GM18498 (cell line): ENCODE measurements around the gene CD8B2.
"Not testable (repeated sequence)": the region's sequence is repeated elsewhere in the genome, so short reads cannot be mapped to it uniquely, and the experiment has no call there.

Experiments
- ATAC-seq: cut with Tn5 transposase; IDR thresholded peaks from one replicate; pipeline ENCODE4 v1.9.1; 2021; ENCODE audit warnings: mild to moderate bottlenecking, moderate library complexity; ENCODE audit not compliant: unreplicated experiment

The CD8B2 gene

DNA sequence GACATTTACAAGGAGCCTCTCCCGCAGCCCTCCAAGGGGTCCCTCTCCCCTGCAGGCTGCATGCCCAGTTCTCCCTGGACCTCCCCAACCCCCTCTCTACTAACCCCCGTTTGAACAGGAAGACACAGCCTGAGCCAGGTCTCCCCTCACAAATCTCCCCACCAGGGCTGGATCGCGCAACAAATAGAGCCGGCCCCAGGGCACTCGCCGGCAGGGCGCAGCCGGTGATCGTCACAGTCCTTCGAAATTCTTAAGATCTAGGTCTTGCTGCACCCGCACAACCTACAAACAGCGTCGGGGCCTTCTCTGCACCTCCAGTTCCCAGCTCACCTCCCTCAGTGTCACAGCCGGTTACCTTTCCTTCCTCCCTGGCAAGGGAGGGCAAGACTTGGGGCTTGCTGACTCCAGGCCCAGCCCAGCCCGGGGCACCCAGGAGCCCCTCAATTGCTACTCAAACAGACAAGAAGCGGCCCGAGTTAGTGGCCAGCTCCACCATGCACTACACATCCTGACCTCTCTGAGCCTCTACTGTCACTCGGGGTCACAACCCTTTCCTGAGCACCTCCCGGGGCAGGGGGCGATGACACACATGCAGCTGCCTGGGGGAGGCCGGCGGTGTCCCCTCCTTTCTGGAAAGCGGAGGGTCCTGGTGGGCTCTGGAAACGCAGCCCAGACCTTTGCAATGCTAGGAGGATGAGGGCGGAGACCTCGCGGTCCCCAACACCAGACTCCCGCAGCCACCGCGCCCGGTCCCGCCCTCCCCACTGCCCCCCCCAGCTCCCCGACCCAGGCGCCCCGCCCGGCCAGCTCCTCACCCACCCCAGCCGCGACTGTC, at the start of gene CD8B2:
Gene CD8B2, plus strand, starts transcription at position 814 of the 835 bp plus-strand sequence. CDS start 63 bp downstream, outside the sequence.
- ATAC-seq = not testable (repeated sequence)

DNA sequence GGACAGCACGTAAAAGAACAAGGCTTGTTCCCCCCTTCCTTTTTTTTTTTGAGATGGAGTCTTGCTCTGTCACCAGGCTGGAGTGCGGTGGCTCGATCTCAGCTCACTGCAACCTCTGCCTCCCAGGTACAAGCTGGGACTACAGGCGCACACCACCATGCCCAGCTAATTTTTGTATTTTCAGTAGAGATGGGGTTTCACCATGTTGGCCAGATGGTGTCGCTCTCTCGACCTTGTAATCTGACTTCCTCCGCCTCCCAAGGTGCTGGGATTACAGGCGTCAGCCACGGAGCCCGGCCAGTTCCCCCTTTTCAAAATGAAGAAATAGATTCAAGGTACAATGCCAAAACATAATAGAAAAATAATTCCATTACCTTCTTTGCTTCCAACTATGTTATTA, 25.3 kb upstream of the CD8B2 start:
- not testable (repeated sequence) for ATAC-seq

DNA sequence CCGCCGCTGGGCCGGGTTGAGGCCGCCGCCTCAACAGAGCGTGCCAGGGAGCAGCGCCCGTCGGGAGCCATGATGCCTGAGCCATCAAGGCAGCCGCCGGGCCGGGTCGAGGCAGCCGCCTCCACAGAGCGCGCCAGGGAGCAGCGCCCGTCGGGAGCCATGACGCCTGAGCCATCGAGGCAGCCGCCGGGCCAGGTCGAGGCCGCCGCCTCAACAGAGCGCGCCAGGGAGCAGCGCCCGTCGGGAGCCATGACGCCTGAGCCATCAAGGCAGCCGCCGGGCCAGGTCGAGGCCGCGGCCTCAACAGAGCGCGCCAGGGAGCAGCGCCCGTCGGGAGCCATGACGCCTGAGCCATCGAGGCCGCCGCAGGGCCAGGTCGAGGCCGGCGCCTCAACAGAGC, 19.6 kb upstream of the CD8B2 start:
- not testable (repeated sequence) for ATAC-seq

DNA sequence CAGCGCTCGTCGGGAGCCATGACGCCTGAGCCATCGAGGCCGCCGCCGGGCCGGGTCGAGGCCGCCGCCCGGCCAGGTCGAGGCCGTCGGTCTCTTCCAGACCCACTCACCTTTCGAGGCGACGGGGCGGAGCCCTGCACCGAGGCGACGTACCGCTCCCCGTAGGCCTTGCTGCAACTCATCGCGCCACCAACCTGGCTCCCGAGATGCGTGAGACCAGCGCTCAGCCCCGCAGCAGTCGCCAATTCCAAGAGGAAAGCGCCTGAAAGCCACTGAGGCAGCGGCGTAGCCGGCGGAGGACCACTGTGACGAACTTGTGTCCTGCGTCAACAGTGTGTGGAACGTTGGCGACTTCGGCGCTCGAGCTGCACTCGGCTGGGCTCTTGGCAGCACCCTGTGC, 19.1 kb upstream of the CD8B2 start, which contains the start of gene RGPD3:
Gene RGPD3, minus strand, starts transcription at position 307 of the 400 bp plus-strand sequence. Its CDS starts 125 bp downstream, at position 182.
- not testable (repeated sequence) for ATAC-seq

DNA sequence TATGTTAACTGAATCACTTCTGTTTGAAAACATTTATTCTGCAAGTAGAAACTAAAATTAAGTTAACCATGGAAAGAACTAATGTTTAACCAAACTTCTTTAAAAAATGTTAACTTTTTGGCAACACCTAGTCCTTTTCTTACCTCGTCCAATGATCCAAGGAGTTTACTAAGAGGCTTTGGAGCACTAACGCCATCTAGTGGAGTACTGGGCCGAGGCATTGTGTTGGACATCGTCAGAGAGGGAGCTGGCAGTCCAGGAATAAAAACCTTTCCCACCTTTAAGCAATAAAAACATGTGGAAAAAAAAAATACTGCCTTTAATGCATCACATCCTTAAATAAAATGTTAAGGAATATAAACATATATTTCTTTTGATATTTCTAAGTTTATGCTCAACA, 16.5 kb upstream of the CD8B2 start:
- peak; percentile 57 for ATAC-seq

DNA sequence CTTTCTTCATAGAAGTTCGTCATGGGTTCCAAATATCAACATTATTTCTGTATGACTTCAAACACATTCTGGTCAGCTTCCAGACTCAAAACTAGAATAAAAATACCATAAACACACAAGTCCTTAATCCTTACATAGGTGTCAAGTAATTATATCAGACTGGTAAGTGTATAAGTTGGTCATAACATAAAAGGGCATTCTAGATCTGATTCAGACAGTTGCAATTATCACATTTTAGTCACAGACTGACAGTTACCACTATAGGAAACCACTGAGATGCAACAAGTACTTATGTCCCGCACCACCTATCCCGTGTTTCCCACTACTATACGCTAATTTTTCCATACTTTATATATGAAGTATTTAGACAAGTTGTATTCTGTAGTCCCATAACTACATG, 9.5 kb upstream of the CD8B2 start:
- not testable (repeated sequence) for ATAC-seq

DNA sequence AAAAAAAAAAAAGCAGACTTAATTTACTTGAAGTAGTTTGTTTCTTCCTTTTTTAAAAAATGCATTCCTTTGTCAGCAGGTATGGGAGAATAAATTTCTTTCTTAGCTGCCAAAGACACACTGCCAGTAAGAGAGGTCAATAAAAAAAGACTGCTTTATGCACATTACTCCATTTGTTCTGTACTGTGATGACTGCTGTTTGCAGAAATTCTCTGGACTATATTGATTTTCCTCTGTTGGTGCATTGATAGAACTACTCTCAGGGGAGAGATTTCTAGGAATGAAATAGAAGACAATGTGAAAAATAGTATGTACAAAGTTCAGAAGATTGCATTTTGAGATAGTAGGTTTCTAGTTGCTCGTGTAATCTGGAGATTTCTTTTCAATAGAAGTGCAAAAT, 7.6 kb upstream of the CD8B2 start:
- not testable (repeated sequence) for ATAC-seq

DNA sequence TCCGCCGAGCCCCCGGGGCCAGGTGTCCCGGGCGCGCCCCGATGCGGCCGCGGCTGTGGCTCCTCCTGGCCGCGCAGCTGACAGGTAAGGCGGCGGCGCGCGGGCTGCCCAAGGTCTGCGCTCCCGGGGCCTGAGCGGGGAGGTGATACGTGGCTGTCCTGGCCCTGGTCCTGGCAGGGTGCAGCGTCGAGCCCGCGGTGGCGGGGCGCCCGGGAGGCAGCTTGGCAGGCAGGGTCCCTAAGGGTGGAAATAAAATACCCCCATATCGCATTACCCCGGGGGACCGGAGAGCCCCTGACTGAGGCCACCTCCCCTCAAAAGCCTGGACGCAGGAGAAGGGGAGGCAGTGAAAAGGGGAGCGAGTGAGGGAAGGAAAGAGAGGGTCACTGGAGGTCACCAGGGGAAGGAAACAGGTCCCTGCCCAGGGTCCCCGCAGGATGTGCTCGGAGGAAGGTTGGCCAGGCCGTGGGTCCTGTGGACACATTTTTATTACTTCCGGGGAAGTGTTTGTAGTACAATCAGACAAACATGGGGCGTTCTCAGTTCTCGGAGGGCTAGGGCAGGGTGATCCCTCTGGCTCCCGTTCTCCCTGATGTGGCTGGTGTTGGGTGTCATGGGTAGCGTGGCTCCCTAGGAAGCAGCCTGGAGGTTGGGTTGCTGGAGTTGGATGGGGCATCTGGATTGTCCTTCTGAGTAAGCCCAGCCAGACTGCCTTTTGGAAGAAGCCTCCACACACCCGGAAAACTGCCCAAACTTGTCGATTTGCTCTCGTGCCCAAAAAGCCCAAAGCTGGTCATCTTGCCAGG, 425 bp downstream of the CD8B2 start:
- not testable (repeated sequence) for ATAC-seq

DNA sequence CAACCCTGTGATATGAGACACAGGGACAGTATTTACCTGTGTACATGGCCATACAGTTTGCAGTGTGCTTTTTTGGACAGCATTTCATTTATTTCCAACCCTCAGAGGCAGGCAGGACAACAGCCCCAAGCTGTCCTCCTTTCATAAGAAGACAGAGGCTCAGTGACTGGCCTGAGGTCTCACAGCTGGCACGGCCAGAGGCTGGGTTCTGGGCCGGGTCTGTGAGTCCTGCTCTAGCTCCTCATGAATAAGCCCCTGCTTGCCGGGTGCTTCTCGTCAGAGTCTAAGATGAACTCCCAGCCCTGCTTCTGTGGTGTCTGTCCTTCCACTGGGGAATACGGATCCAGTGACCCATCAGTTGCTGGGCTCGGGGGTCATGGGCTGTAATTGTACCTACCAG, 2.5 kb downstream of the CD8B2 start:
- ATAC-seq = not testable (repeated sequence)

DNA sequence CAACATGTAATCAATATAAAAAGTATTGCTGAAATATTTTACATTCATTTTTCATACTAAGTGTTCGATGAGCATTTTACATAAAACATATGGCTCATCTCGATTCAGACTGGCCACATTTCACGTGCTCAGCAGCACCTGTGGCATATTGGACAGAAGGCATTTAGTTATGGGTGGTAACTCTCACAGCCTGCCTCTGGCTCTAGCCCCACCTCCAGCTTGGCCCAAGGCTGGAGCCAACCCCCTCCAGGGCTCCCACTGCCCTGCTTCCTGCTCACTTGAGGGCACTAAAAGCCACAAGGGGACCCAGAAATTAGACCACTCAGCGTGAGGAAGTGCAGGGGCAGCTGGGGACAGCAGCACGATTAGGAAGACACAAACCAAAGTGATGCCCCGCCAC, 5.2 kb downstream of the CD8B2 start:
- ATAC-seq = not testable (repeated sequence)

DNA sequence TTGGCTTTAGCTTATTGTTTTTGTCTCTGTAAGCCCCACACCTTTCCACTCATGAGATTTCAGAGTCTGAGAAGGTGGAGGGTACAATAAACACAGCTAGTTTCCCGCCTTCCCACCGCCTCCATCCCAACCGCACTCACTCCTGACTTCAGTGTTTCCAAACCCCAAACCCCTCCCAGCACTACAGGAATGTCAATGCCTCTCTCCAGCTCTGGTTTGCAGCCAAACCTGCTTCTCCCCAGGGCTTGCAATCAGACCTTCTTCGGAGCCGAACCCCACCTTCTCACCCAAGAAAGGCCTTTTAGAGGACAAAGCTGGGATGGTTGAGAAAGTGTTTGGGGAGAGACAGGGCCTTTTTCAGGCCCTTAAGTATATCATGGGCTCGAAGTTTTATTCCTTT, 5.7 kb downstream of the CD8B2 start:
- ATAC-seq = not testable (repeated sequence)

DNA sequence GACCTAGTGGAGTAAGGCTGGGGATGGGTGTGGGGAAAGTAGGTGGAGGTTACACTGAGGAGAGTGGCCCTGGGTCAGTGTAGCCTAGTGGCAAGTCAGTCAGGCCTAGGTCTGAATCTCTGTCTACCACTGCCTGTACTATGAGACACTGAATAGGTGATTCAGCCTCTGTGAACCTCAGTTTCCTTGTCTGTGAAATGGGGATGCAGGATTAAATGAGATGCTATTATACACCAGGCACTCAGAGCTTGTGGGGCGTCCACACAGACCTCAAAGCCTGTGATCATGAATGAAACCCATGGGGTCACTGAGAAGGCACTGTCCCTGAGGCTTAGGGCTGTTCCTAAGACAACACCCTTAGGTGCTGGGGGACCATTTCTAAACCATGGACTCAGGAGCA, 11.4 kb downstream of the CD8B2 start:
- ATAC-seq = not testable (repeated sequence)

DNA sequence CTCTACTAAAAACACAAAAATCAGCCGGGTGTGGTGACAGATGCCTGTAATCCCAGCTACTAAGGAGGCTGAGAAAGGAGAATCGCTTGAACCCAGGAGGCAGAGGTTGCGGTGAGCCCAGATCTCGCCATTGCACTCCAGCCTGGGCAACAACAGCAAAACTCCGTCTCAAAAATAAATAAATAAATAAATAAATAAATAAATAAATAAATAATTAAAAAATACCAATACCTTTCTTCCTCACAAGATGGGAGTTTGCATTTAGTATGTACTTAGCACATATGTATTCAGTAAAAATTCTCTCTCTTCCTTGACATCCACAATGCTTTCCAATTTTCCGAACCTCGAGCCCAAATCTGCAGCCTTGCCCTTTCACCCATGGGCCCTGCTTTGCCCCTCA, 13.2 kb downstream of the CD8B2 start:
- not testable (repeated sequence) for ATAC-seq

DNA sequence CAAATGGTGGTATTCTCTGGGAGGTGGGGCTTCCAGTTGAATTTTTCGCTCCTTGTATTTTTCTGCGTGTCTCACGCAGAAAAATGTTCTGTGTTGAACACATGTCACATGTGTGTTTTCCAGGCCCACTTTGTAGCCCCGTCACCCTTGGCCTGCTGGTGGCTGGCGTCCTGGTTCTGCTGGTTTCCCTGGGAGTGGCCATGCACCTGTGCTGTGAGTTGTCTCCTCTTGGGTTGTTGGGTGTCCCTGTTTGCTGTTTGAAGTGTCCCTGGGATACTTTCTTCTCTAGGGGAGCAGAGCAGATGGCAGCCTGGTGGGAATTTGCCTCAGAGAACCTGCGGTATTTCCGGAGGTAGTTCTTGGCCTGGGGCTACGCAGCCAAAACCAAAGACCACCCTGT, 15.2 kb downstream of the CD8B2 start:
- not testable (repeated sequence) for ATAC-seq

DNA sequence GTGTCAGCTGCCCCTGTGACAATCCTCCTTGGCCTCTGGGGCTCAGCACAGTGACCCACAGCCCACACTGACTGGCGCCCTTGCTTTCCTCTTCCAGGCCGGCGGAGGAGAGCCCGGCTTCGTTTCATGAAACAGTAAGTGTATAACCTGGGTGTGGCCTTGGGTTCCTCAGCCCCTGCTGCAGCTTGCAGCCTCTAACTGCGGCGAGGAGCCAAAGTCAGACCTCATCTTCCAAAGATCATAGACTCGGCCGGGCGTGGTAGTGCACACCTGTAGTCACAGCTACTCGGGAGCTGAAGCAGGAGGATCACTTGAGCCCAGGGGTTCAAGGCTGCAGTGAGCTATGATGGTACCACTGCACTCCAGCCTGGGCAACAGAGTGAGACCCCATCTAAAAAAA, 17.0 kb downstream of the CD8B2 start:
- ATAC-seq = not testable (repeated sequence)

DNA sequence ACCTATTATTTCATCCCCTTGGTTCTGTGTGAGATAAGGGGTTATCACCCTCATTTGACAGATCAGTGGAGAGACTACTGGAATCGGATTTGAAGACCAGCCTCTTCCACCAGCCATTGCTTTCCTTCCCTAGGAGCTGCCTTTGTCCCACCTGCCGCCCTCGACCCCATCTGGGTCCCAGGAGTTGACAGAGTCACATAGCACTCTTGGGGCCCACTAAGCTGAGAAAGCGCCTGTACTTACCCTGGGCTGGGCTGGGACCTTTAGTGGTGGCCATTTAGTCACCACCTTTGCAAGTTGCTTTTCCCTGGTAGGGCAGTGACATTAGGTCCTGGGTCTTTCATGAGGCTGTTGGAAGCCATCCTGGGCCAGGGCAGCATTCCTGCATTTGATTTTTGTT, 17.6 kb downstream of the CD8B2 start:
- ATAC-seq = not testable (repeated sequence)

DNA sequence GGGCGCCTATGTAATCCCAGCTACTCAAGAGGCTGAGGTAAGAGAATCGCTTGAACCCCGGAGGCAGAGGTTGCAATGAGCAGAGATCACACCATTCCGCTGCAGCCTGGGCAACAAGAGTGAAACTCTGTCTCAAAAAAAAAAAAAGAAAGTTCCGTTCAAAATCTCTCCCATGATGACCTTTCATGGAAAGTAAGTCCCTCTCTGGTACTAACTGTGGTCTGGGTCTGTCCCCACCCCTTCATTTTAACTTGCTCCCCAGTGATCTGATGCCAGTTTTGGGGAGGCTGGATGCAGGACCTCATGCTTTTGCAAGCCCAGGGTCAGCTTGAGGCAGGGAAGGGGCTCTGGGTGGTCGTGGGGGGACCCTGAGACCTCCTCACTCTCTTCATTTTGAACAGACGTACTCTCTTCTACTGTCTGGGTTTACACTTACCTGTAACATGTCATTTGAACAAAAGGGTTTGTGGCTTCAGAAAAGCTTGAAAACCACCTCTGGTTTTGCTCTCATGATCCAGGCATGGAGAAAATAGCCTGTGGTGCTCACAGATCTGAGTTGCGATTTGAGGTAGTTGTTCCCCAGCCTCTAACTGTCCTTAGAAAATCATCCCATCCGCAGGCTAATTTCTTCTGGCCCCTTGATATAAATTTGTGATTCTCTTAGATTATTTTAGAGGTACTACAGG, 19.0 kb downstream of the CD8B2 start:
- ATAC-seq = not testable (repeated sequence)

DNA sequence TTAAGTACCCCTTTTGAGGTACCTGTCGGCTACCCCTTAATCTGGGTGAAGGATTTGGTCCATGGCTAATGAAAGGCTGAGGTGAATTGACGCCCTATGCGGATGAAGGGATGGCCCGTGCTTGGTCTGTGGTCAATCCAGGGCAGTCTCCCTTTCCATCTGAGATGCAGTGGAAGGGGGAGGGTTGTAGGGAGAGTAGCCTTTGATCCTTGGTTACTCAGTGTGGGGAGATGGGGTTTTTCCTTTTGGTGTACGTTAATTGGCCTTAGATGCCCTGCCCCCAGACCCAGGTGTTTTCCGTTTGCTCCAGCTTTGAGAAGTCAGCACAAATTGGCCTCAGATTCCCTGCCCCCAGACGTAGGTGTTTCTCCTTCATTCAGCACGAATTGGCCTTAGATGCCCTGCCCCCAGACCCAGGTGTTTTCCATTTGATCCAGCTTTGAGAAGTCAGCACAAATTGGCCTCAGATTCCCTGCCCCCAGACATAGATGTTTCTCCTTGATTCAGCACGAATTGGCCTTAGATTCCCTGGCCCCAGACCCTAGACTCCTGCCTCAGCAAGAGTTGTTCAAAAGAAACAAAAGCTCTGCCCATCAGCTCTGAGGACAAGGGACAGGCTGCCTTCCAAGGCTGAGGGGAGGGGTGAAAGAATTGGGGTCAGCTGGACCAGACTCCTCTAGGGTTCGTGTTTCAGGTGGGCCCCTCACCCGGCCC, 21.7 kb downstream of the CD8B2 start:
- ATAC-seq = not testable (repeated sequence)

DNA sequence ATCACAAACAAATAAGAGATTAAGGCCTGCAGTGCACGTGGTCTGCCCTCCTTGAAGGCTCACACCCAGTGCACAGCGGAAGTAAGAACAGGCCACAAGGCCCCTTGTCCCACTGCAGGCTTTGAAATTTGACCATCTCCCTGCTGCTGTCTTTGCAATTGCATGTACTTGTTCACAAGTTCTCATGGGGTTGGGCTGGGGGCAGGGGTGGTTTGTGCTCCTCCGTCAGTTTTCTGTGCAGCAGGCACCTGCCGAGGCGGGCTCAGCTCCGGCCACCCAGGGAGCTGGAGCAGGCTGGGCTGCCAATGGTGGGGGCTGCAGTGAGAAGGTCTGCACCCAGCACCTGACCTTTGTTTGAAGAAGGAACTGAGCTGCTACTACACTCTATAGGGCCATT, 22.2 kb downstream of the CD8B2 start:
- ATAC-seq = not testable (repeated sequence)

DNA sequence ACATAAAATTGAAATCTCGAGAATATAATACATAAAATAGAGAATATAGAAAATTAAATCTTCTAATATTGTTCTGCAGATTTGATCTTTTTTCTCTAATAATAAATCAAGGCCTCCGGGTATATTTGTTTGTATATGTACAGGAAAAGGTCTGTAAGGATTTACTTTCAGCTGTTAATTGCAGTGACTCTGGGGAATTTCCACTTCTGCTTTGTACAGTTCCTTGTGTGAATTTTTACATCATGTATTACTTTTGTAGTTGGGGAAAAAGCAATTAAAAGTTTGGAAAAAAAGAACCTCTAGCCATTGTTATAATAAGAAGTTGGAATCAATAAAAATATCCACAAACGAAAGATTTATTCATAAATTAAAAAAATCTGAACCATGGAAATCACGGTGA, 23.6 kb downstream of the CD8B2 start:
- ATAC-seq = not testable (repeated sequence)
